Measurements from ENCODE around the gene ZNF3.

GRCh38 chr7:100035876-100036275, 45.6 kb downstream of the ZNF3 start:
- TF ChIP-seq CTCF (IDR thresholded peaks at IDR 0.05) = no peak
- no peak for TF ChIP-seq POLR2A (IDR thresholded peaks at IDR 0.05)

Data from adrenal gland (tissue), 5 donors.